ENCODE measurements around the gene MAP1LC3B.

DNA sequence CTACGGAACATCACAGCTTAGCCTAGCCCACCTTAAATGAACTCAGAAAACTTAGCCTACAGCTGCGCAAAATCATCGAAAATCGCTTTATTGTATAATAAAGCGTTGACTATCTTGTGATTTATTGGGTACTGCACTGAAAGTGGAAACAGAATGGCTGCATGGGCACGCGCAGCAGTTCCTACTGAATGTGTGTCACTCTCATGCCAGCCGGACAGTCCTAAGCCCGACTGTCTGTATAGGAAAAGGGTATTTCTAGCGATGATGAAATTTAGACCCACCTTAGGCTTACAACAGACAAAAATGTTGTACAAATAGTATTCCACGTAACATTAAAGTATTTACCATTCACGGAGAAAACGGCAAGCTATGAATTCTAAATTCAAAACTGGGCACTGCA, 17.8 kb upstream of the MAP1LC3B start:
- TF ChIP-seq, protein P1, sequence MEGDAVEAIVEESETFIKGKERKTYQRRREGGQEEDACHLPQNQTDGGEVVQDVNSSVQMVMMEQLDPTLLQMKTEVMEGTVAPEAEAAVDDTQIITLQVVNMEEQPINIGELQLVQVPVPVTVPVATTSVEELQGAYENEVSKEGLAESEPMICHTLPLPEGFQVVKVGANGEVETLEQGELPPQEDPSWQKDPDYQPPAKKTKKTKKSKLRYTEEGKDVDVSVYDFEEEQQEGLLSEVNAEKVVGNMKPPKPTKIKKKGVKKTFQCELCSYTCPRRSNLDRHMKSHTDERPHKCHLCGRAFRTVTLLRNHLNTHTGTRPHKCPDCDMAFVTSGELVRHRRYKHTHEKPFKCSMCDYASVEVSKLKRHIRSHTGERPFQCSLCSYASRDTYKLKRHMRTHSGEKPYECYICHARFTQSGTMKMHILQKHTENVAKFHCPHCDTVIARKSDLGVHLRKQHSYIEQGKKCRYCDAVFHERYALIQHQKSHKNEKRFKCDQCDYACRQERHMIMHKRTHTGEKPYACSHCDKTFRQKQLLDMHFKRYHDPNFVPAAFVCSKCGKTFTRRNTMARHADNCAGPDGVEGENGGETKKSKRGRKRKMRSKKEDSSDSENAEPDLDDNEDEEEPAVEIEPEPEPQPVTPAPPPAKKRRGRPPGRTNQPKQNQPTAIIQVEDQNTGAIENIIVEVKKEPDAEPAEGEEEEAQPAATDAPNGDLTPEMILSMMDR (conservative IDR thresholded peaks at IDR 0.05) = no peak
- TF ChIP-seq EZH2 (IDR thresholded peaks at IDR 0.05; ENCODE audit: low read depth) = no peak
